BLaER1 treated with 17β-estradiol and CSF1 and Interleukin-3, amounts not matched to agents 10 nM and 100 nM (cell line): Measurements from ENCODE around the gene SLC5A4.
"Not testable (repeated sequence)": the region's sequence is repeated elsewhere in the genome, so short reads cannot be mapped to it uniquely, and the experiment has no call there.

Experiments used
- H3K27ac ChIP-seq, 11 experiments: shearing (Covaris generic); formaldehyde crosslinking; 2 replicates each; pipeline ENCODE4 v1.8.1; 2022
- H3K27me3 ChIP-seq, 11 experiments: shearing (Covaris generic); formaldehyde crosslinking; 2 replicates each; pipeline ENCODE4 v1.8.1; 2022
- H3K36me3 ChIP-seq, 11 experiments: shearing (Covaris generic); formaldehyde crosslinking; 2 replicates each; pipeline ENCODE4 v1.8.1; 2022
- H3K4me1 ChIP-seq, 10 experiments: shearing (Covaris generic); formaldehyde crosslinking; 2 replicates each; pipeline ENCODE4 v1.8.1; 2022
- H3K4me2 ChIP-seq, 11 experiments: shearing (Covaris generic); formaldehyde crosslinking; 2 replicates each; pipeline ENCODE4 v1.8.1; 2022
- H3K4me3 ChIP-seq, 10 experiments: shearing (Covaris generic); formaldehyde crosslinking; 2 replicates each; pipeline ENCODE4 v1.8.1; 2022
- H3K9ac ChIP-seq, 11 experiments: shearing (Covaris generic); formaldehyde crosslinking; 2 replicates each; pipeline ENCODE4 v1.8.1; 2022
- H3K9me3 ChIP-seq, 11 experiments: shearing (Covaris generic); formaldehyde crosslinking; replicated peaks in 1 of 11; 2 replicates each; pipeline ENCODE4 v1.8.1; 2022
- H4K20me1 ChIP-seq, 11 experiments: shearing (Covaris generic); formaldehyde crosslinking; 2 replicates each; pipeline ENCODE4 v1.8.1; 2022
- Cebpa-rat ChIP-seq, 11 experiments: shearing (Covaris generic); IDR thresholded peaks; 2 replicates each; pipeline ENCODE4 v1.8.1; 2022

The SLC5A4 gene

GRCh38 chr22:32265882-32266767 lies 11.0 kb upstream of the SLC5A4 start:
- Histone ChIP-seq H3K4me2 (peak overlapping the region; percentile 3 to 70 (median 43); a peak in 18 of 22 replicates), H3K27me3 (no peaks in the 10 kb centered on the region), H3K4me3 (no peak overlapping the region), H4K20me1 (0 out of 22 replicates have a peak, but pooled peaks cover 0 to 9% (median 0%) of the 10 kb centered on the region in 11 experiments), H3K9ac (no peak overlapping the region), H3K4me1 (peaks cover 0 to 13% (median 7%) of the 10 kb centered on the region in 10 experiments; a peak in 13 of 20 replicates), H3K27ac (peak overlapping the region in 1 of 11 experiments; percentile 17; a peak in 1 of 22 replicates), H3K9me3 (no peaks in the 10 kb centered on the region), H3K36me3 (no peaks in the 10 kb centered on the region)
- no peak for TF ChIP-seq Cebpa-rat (IDR thresholded peaks at IDR 0.05)

- not testable (repeated sequence) for H3K9ac ChIP-seq, H3K27ac ChIP-seq, H3K4me3 ChIP-seq, H3K4me2 ChIP-seq, H3K27me3 ChIP-seq, H3K9me3 ChIP-seq, H3K36me3 ChIP-seq, H4K20me1 ChIP-seq
- H3K4me1 ChIP-seq = peaks cover 0 to 13% (median 7%) of the 10 kb centered on the region in 10 experiments; a peak in 13 of 20 replicates
Observed at GRCh38 chr22:32263678-32264077, 8.5 kb upstream of the SLC5A4 start.

GRCh38 chr22:32261306-32261705 lies 6.2 kb upstream of the SLC5A4 start:
- no peaks in the 10 kb centered on the region for H3K9me3 ChIP-seq
- TF ChIP-seq Cebpa-rat (IDR thresholded peaks at IDR 0.05) = no peak

GRCh38 chr22:32258791-32259190 lies 3.6 kb upstream of the SLC5A4 start:
- no peak overlapping the region for H3K4me2 ChIP-seq
- TF ChIP-seq Cebpa-rat (IDR thresholded peaks at IDR 0.05) = peak in 7 of 11 experiments; percentile 17 to 79 (median 64); a peak in 7 of 22 replicates
- H4K20me1 ChIP-seq = no peaks in the 10 kb centered on the region; a peak in 1 of 22 replicates
- no peaks in the 10 kb centered on the region for H3K36me3 ChIP-seq
- no peaks in the 10 kb centered on the region for H3K9me3 ChIP-seq
- no peak overlapping the region for H3K4me3 ChIP-seq
- H3K9ac ChIP-seq = no peak overlapping the region
- H3K27ac ChIP-seq = no peak overlapping the region
- H3K4me1 ChIP-seq = no peaks in the 10 kb centered on the region
- H3K27me3 ChIP-seq = no peaks in the 10 kb centered on the region

More at GRCh38 chr22:32261306-32261705, 6.2 kb upstream of the SLC5A4 start:
- peaks cover 0 to 10% (median 7%) of the 10 kb centered on the region in 10 experiments; a peak in 13 of 20 replicates for H3K4me1 ChIP-seq
- H3K36me3 ChIP-seq = no peaks in the 10 kb centered on the region
- H3K4me3 ChIP-seq = no peak overlapping the region
- no peaks in the 10 kb centered on the region for H3K27me3 ChIP-seq
- no peak overlapping the region for H3K27ac ChIP-seq
- H4K20me1 ChIP-seq = no peaks in the 10 kb centered on the region
- no peak overlapping the region for H3K4me2 ChIP-seq
- H3K9ac ChIP-seq = no peak overlapping the region

- no peaks in the 10 kb centered on the region; a peak in 1 of 22 replicates for H4K20me1 ChIP-seq
- no peaks in the 10 kb centered on the region for H3K36me3 ChIP-seq
- no peak for TF ChIP-seq Cebpa-rat (IDR thresholded peaks at IDR 0.05)
- no peaks in the 10 kb centered on the region for H3K9me3 ChIP-seq
- no peak overlapping the region for H3K9ac ChIP-seq
- H3K27ac ChIP-seq = no peak overlapping the region
- H3K4me3 ChIP-seq = no peak overlapping the region
- no peak overlapping the region for H3K4me2 ChIP-seq
- H3K27me3 ChIP-seq = no peaks in the 10 kb centered on the region
- peaks cover 0 to 8% (median 0%) of the 10 kb centered on the region in 10 experiments; a peak in 1 of 20 replicates for H3K4me1 ChIP-seq
Observed at GRCh38 chr22:32255726-32256125, 579 bp upstream of the SLC5A4 start.

- peaks cover 0 to 8% (median 0%) of the 10 kb centered on the region in 10 experiments; a peak in 1 of 20 replicates for H3K4me1 ChIP-seq
- no peak for TF ChIP-seq Cebpa-rat (IDR thresholded peaks at IDR 0.05)
- H3K4me2 ChIP-seq = no peak overlapping the region
- no peak overlapping the region for H3K9ac ChIP-seq
- H3K27me3 ChIP-seq = no peaks in the 10 kb centered on the region
- no peak overlapping the region for H3K27ac ChIP-seq
- H3K4me3 ChIP-seq = no peak overlapping the region
- no peaks in the 10 kb centered on the region for H3K9me3 ChIP-seq
- H3K36me3 ChIP-seq = no peaks in the 10 kb centered on the region
- H4K20me1 ChIP-seq = no peaks in the 10 kb centered on the region
Observed at GRCh38 chr22:32249231-32249630, 5.9 kb downstream of the SLC5A4 start.

- H3K4me3 ChIP-seq = no peak overlapping the region
- H3K36me3 ChIP-seq = no peaks in the 10 kb centered on the region
- H3K4me1 ChIP-seq = peaks cover 0 to 8% (median 0%) of the 10 kb centered on the region in 10 experiments; a peak in 1 of 20 replicates
- TF ChIP-seq Cebpa-rat (IDR thresholded peaks at IDR 0.05) = no peak
- no peak overlapping the region for H3K9ac ChIP-seq
- no peaks in the 10 kb centered on the region for H3K27me3 ChIP-seq
- H4K20me1 ChIP-seq = no peaks in the 10 kb centered on the region
- H3K9me3 ChIP-seq = no peaks in the 10 kb centered on the region
- no peak overlapping the region for H3K27ac ChIP-seq
- peak overlapping the region in 1 of 11 experiments; percentile 18; a peak in 1 of 22 replicates for H3K4me2 ChIP-seq
Observed at GRCh38 chr22:32248276-32248675, 6.9 kb downstream of the SLC5A4 start.

- H3K4me2 ChIP-seq = no peak overlapping the region
- no peaks in the 10 kb centered on the region for H3K27me3 ChIP-seq
- no peaks in the 10 kb centered on the region for H3K9me3 ChIP-seq
- H3K27ac ChIP-seq = no peak overlapping the region
- no peak overlapping the region for H3K9ac ChIP-seq
- no peaks in the 10 kb centered on the region for H4K20me1 ChIP-seq
- peaks cover 0 to 13% (median 0%) of the 10 kb centered on the region in 10 experiments; a peak in 1 of 20 replicates for H3K4me1 ChIP-seq
- H3K36me3 ChIP-seq = no peaks in the 10 kb centered on the region
- TF ChIP-seq Cebpa-rat (IDR thresholded peaks at IDR 0.05) = no peak
- H3K4me3 ChIP-seq = no peak overlapping the region
Observed at GRCh38 chr22:32246166-32246565, 9.0 kb downstream of the SLC5A4 start.

GRCh38 chr22:32245042-32245441 lies 10.1 kb downstream of the SLC5A4 start:
- Histone ChIP-seq H3K27ac (no peak overlapping the region), H3K4me1 (peaks cover 0 to 13% (median 0%) of the 10 kb centered on the region in 10 experiments; a peak in 1 of 20 replicates), H3K9me3 (no peaks in the 10 kb centered on the region), H3K4me2 (no peak overlapping the region), H3K9ac (no peak overlapping the region), H3K4me3 (no peak overlapping the region), H3K36me3 (no peaks in the 10 kb centered on the region), H4K20me1 (no peaks in the 10 kb centered on the region), H3K27me3 (no peaks in the 10 kb centered on the region)
- no peak for TF ChIP-seq Cebpa-rat (IDR thresholded peaks at IDR 0.05)
